GM23338 (cell line): ENCODE measurements around the gene SF3B2.

Experiments used
- POLR2AphosphoS5 ChIP-seq: IDR thresholded peaks from 2 replicates; pipeline ENCODE4 v1.6.1; 2016; ENCODE audit warnings: antibody characterized with exemption, low read depth
- TF ChIP-seq, protein P1 (sequence below), 2 experiments: fragments of 200-600 bp in 1 of 2; sonication (generic) in 1 of 2; conservative IDR thresholded peaks; 2 replicates each; pipeline versions ENCODE4 v1.5.1 to v1.6.1; 2016 to 2017; ENCODE audit warnings: antibody characterized with exemption in 2 of 2, low read depth in 2 of 2, mild to moderate bottlenecking in 2 of 2, moderate library complexity in 1 of 2

DNA sequence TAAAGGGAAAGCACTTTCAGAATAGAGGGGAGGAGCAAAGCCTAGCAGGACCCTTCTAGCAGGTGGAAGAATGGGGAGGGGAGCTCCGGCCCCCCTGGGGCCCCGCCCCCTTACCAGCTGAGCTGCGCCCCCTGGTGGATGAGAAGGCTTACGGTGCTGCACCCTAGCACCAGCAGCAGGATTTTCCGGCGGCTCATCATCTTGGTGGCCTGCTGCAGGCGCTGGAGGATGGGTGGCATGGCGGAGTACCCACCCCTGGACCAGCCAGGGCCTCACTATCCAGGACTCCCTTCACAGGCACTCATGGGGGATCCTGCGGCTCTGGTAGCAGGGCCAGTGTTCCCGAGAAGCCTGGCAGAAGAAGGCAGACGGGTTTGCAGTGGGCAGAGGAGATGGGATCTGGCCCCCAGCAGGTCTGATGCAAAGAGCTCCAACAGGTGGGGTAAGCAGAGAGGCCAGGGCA, 7.0 kb upstream of the SF3B2 start:
- TF ChIP-seq POLR2AphosphoS5 = no peak
- TF ChIP-seq, protein P1, sequence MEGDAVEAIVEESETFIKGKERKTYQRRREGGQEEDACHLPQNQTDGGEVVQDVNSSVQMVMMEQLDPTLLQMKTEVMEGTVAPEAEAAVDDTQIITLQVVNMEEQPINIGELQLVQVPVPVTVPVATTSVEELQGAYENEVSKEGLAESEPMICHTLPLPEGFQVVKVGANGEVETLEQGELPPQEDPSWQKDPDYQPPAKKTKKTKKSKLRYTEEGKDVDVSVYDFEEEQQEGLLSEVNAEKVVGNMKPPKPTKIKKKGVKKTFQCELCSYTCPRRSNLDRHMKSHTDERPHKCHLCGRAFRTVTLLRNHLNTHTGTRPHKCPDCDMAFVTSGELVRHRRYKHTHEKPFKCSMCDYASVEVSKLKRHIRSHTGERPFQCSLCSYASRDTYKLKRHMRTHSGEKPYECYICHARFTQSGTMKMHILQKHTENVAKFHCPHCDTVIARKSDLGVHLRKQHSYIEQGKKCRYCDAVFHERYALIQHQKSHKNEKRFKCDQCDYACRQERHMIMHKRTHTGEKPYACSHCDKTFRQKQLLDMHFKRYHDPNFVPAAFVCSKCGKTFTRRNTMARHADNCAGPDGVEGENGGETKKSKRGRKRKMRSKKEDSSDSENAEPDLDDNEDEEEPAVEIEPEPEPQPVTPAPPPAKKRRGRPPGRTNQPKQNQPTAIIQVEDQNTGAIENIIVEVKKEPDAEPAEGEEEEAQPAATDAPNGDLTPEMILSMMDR (conservative IDR thresholded peaks at IDR 0.05; ENCODE audit: low read depth in 2 of 2) = peak; percentile 84 to 91
